Gastrocnemius medialis (tissue), 4 donors: ENCODE measurements around the gene RPL38.

Source experiments
- POLR2A ChIP-seq, 2 donors: fragments of 450-650 bp; IDR thresholded peaks; one replicate each; pipeline ENCODE4 v1.6.1; 2017; ENCODE audit warnings: antibody characterized with exemption in 2 of 2, mild to moderate bottlenecking in 2 of 2, moderate library complexity in 2 of 2
- TF ChIP-seq, protein P1 (sequence below), 5 experiments: fragments of 450-650 bp in 3 of 5; fragments of 200-600 bp in 2 of 5; sonication (generic) in 2 of 5; IDR thresholded peaks in 4 of 5; conservative IDR thresholded peaks in 1 of 5; 1 replicate in 4 of 5; 2 replicates in 1 of 5; pipeline ENCODE4 v1.5.1; 2016 to 2019; ENCODE audit warnings: antibody characterized with exemption in 5 of 5, mild to moderate bottlenecking in 3 of 5, moderate library complexity in 3 of 5

DNA sequence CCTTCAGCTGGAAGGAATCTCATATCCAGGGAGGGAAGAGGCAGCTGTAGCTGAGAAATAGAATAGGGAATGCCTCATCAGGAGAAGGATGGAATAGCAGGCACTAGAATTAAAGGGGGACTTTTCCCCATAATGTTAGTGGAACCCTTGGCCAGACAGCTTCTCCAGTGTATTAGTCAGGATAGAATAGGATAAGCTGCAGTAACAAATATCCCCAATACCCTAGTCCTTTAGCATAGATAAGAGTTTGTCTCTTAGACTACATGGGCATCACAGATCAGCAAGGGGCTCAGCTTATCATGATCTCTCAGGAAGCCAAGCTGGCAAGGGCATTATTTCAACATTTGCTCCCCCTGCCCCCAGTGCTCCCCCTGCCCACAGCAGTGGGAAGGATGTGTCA is 44.7 kb upstream of the RPL38 start:
- TF ChIP-seq, protein P1, sequence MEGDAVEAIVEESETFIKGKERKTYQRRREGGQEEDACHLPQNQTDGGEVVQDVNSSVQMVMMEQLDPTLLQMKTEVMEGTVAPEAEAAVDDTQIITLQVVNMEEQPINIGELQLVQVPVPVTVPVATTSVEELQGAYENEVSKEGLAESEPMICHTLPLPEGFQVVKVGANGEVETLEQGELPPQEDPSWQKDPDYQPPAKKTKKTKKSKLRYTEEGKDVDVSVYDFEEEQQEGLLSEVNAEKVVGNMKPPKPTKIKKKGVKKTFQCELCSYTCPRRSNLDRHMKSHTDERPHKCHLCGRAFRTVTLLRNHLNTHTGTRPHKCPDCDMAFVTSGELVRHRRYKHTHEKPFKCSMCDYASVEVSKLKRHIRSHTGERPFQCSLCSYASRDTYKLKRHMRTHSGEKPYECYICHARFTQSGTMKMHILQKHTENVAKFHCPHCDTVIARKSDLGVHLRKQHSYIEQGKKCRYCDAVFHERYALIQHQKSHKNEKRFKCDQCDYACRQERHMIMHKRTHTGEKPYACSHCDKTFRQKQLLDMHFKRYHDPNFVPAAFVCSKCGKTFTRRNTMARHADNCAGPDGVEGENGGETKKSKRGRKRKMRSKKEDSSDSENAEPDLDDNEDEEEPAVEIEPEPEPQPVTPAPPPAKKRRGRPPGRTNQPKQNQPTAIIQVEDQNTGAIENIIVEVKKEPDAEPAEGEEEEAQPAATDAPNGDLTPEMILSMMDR (IDR thresholded peaks at IDR 0.05 in 4 of 5, conservative IDR thresholded peaks at IDR 0.05 in 1 of 5) = no peak
- no peak for TF ChIP-seq POLR2A (IDR thresholded peaks at IDR 0.05)
